Measurements from ENCODE around the gene COX6A1.

The COX6A1 gene

DNA sequence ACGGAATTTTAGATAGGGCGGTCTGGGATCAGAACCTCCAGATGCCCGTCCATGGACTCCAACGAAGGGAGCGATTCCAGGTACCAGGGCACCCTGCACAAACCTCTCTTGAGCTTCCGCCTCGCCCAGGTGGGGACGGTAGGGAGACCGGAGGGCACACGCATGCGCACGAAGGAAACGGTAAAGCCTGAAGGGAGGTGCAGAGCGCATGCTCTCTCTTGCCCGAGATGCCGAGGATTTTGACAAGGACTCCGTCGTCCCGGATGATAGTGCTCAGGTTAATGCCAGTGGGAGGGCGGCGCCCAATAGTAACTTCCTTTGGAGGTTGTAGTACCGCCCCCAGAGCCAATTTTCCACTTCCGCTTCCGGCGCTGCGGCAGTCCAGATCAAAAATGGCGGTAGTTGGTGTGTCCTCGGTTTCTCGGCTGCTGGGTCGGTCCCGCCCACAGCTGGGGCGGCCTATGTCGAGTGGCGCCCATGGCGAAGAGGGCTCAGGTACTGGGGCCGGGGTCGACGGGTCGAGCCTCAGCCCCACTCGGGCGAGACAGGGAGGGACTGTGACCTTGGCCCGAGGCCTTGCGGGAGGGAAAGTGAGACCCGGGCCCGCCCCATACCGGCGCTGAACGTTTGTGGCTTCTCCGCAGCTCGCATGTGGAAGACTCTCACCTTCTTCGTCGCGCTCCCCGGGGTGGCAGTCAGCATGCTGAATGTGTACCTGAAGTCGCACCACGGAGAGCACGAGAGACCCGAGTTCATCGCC, at the start of gene COX6A1:
COX6A1 (plus strand) TSS at position 379 of the 760 bp plus-strand sequence; CDS start at position 393, 14 bp downstream.
- DNase-seq = peak; percentile 100

DNA sequence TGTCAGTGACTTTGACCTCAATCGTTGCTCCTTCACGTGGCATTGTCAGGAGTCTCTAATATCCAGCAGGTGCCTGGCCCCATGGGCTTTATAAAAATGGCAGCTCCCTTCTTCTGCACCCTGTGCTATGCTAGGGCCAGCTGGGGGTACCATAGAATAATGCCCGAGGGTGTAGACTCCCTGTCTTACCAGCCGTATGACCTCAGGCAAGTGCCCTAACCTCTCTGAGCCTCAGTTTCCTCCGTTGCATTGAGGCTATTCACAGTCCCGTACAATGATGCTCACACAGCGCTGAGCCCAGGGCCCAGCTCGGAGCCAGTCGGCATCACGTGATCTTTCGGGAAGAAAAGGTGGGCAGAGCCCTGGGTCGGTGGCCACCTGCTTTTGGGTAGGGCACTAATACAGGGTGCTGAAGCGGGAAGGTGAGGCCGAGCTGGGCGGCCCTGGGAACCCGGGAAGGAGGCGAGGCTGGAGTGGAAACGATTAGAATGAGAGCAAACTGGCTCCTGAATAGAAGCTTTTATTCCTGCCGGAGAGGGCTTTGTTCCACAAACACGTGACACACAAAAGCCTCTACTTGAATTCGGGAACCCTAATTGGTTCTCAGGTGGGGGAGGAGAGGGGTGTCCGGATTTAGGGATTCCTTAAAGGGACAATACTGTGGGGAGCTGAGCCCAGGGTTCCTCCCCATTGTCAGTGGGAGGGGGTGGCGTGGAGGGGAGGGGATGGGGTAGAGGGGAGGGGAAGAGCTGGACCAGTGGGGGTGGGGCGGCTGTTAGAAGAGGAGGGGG, 49.0 kb upstream of the COX6A1 start:
- DNase-seq = no peak

DNA sequence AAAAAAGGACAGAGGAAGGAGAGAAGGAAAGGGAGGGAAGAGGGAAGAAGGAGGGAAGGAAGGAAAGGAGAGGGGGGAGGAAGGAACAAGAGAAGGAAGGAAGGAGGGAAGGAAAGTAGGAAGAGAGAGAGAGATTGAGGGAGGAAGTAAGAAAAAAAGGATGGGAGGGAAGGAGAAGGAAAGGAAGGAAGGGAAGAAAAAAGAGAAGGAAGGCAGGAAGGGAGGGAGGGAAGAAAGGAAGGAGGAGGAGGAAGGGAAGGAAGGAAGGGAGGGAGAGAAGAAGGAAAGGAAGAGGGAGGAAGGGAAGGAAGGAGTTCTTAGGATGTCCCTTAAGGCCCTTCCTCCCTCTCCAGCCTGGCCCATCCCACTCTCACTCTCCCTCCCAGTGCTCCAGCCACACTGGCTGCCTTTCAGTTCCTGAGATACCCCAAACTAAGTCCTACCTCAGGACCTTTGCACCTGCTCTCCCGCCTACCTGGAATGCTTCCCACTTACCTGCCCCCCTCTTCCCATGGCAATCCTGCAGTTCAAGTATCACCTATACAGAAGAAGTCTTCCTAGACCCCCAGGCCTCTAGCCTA, 47.3 kb upstream of the COX6A1 start:
- DNase-seq = no peak

DNA sequence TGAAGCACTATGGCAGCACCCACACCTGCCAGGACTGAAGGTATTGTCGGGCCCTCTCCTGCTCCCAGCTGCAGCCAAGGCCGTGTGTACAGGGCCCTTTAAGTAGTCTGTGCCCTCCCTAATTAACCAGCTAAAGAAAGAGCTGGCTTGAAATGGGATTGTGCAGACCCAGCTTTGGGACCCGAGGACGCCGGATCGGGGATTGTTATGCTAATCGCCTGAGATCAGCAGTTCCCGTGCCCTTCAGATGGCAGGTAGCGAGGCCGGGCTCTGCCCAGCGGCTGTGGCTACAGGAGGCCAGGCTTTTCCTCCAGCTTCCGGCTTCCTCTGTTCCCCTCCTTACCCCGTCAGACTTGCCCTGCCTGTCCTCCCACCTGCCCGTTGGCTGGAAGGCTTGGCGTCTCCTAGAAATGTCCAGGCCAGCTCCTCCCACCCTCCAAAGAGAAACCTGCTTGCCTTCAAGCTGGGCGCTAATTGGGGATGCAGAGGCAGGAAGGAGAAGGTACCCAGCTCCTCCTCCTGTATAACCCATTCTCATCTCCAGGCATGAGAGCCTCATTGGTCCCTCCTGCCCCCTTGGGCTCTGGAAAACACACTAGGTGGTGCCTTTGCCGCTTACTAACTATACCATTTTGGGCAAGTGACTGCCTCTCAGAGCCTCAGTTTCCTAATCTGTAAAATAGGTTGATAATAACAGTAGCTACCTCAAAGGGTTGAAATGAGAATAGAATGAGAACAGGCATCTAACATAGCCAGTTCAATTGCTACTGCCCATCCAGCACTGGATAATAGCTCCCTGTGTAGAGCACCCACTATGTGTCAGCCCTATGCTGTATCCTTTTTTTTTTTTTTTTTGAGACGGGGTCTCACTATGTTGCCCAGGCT, 43.2 kb upstream of the COX6A1 start:
- DNase-seq = peak; percentile 53 to 78

DNA sequence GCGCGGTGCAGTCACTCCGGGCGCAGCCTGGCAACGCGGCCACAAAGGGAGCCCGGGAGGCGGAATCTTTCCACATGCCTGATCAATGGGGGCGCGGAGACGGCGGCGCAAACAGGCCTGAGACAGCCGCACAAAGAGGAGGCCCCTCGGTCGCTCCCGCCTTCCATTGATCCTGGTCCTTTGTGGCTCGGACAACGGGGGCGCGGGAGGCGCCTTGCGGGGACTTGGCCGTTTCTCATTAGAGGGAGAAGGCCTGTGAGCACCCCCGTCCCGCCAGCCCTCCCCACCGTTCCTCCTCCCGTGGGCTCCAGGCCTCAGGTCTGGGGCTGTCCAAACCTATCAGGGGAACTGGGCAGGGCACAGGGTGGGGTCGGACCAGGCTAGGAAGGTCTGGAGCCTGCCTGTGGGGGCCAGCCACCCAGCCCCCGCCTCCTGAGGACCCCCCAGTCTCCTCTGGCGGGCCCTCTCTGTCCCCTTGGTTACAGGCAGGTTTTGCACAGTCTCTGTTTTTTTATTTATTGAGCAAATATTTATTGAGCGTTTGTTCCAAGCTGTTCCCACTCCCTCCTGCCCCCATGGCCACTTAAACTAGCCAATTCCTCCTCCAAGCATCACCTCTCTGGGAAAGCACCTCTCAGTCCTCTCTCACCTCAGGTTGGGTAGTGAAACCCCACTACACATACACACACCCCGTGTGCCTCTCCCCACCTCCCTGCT, 39.9 kb upstream of the COX6A1 start:
- DNase-seq = no peak

DNA sequence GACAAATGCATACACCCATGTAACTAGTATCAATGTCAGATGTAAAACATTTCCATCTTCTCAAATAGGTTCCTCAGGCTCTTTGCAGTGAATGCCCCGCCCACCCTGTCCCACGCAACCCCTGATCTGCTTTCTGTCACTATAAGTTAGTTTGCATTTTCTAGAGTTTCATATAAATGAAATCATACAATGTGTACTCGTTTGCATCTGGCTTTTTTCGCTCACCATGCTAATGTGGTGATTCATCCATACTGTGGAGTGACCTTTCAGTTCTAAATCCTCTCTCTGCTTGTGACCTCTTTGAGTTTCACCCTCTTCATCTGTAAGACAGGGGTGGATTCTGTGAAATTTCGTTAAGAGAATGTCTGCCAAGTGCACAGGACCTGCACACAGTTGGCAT, 38.4 kb upstream of the COX6A1 start:
- DNase-seq = no peak

DNA sequence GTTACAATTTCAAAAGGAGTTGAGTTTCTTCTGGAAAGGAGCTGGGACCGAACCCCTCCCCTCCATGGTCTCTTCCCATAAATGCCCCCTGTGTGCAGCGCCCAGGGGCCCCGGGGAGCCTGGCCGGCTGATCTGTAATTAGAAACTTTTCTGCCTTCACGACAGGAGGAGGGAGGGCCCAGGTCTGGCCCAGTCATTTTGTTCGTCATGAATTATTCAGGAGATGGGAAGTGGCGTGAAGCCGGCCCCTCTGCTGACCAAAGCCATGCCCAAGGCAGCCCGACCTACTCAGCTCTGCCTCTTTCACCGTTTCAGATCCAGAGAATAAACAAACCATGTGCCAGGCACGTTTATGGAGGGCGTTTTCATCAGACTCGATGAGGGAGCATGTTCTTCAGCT, 35.7 kb upstream of the COX6A1 start:
- DNase-seq = no peak

DNA sequence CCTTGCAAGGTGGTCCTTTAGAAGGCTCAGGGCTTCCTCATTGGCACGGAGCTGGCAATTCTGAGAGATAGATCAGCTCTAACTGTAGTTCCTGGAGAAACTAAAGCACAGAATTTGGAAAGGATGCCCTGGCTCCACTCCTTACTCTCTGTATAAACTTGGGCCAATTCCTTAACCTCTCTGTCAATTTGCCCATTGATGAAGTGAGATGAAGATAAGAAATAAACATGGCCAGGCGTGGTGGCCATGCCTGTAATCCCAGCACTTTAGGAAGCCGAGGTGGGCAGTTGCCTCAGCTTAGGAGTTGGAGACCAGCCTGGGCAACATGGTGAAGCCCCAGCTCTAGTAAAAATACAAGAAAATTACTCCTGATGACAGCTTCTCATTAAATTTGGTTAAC, 34.0 kb upstream of the COX6A1 start:
- DNase-seq = no peak

DNA sequence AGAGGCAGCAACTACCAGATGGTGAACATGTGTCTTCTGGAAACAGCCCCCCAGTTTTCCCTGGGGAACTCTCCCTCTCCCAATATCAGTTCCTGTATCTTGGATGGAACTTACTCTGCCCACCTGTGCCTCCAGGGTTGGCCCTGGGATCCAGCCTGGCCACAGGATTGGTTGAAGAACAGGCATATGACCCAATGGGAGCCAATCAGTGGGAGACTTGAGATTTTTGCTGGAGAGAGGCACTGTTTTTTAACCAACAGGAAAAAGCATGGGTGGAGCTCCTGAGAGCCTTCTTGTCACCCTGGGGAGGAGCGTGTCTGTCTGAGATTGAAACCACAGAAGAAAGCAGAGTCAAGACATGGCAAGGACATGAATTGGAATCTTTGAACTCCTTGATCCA, 33.6 kb upstream of the COX6A1 start:
- no peak for DNase-seq

DNA sequence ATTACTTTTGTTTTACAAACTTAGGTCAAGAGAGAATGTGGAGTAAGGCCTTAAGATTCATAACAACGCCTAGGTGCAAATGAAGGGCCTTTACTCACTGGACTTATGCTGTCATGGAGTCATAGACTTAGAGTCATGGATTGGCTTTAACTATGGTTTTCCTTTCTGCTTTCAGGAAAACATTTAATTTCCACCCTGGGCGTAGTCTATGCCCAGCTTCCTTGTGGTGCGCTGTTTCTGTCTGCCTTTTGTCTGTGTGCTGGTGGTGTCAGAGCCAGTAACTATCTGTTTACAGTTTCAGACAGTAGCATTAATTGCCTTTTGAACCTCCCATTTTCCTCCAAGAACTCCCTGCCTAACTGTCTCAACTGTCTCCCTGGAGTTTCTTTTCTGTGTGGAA, 31.8 kb upstream of the COX6A1 start:
- no peak for DNase-seq

DNA sequence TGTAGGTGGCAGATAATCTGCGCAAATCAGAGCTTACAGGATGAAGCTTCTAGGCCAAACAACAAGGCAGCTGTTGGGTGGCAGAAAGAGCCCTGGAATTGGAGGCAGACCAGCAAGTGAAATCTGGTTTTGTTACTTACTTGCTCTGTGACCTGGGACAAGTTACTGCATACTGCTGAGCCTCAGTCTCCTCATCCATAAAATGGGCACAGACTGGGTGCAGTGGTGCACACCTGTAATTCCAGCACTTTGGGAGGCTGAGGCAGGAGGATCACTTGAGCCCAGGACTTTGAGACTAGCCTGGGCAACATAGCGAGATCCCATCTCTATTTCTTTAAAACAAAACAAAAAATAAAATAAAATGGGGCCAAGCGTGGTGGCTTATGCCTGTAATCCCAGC, 31.4 kb upstream of the COX6A1 start:
- no peak for DNase-seq

DNA sequence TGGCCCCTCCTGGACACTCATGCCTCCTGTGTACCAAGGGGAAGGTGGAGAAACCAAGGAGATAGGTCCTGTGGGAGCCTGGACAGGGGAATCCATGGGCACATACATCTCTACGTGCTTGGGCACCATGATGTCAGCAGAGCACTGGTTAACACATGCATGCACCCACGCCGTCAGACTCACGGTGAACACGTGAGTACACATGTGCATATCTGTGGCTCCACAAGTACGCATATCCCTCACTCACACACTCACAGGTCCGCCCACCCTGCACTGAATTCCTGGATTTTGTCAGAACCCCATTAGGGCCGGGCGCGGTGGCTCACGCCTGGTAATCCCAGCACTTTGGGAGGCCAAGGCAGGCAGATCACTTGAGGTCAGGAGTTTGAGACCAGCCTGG, 29.1 kb upstream of the COX6A1 start:
- DNase-seq = no peak

DNA sequence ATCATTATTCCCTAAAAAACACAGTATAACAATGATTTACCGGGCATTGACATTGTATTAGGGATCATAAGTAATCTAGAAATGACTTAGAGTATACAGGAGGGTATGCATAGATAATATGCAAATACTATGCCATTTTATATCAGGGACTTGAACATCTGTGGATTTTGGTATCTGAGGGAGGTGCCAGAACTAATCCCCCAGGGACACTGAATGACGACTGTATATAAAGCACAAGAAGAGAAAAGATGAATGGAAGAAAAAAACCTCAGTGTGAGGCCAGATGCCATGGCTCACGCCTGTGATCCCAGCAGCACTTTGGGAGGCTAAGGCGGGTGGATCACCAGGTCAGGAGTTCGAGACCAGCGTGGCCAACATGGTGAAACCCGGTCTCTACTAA, 25.5 kb upstream of the COX6A1 start:
- DNase-seq = no peak

DNA sequence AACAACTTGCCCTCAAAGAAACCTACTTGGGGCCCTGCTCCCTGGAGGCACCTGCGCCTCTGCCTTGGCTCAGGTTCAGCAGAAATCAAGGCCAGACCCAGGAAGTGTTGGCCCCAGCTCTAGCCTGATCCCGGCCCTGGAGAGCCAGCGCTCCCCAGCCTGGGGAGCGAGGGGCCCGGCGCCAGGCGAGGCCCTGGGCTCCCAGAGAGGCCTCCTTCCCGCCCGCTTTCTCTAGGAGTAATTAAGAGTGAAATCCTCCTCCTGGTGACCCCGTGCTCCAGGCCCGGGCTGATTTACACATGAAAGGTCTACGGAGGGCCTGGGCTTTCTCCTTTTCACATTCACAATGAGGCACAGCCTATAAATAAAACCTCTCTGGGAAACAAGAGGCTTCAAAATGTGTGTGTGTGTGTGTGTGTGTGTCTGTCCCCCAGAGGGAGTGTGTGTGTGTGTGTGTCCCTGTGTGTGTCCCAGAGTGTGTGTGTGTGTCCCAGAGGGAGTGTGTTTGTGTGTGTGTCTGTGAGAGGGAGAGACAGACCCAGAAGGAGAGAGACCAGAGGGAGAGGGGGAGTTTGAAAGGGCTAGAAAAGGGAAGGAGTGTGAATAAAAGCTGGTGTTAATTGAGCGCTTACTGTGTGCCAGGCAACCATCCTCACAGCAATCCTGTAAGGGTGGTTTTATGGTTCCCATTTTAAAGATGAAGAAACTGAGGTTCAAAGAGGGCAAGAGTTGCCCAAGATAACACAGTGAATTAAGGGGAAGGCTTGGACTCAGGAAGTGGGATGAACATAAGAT, 23.8 kb upstream of the COX6A1 start:
- DNase-seq = peak in 1 of 2 experiments; percentile 55

DNA sequence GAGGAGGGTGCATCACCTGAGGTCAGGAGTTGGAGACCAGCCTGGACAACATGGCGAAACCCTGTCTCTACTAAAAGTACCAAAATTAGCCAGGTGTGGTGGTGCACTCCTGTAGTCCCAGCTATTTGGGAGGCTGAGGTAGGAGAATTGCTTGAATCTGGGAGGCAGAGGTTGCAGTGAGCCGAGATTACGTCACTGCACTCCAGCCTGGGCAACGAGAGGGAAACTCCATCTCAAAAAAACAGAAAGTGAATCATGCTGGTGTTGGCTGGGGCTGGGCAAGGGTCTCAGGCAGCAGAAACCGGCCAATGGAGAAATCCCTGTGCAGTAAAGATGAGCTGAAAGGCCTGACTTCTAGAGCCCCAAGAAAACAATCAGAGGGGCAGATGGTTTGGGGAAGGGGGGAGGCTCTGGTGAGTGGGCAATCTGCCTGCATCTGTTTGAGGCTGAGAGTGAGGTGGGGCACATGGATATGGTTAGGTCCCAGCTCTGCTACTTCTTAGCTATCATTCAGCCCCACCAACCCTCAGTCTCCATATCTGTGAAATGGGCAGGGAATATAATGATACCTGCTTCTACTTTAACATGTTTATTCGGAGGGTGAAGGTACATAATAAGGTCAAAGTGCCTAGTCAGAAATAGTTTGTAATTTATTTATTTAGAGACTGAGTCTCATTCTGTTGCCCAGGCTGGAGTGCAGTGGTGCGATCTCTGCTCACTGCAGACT, 21.3 kb upstream of the COX6A1 start:
- DNase-seq = no peak

DNA sequence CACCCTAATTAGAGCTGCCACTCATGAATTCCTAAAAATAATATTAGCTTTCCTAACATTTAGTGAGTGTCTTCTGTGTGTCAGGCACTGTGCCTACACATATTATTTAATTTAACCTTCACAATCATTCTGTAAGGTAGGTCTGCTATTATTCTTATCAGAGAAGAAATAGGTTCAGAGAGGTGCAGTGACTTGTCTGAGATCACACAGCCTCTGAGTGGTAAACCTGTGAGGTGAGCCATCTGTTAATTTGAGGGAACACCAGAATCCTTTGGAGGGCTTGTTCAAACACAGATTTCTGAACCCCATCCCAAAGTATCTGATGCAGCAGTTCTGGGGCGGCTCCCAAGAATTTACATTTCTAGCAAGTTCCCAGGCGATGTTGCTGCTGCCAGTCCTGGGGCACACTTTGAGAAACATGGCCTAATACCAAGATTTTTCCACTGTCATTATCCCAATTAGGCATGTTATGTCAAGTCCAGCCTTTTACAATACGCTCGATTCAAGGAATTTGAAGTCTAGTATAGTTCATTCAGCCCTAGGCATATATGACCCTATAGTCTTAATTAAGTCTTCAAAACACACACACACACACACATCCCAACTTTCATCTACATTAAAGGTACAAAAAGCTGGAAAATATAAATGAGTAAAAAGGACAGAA, 19.9 kb upstream of the COX6A1 start:
- no peak for DNase-seq

DNA sequence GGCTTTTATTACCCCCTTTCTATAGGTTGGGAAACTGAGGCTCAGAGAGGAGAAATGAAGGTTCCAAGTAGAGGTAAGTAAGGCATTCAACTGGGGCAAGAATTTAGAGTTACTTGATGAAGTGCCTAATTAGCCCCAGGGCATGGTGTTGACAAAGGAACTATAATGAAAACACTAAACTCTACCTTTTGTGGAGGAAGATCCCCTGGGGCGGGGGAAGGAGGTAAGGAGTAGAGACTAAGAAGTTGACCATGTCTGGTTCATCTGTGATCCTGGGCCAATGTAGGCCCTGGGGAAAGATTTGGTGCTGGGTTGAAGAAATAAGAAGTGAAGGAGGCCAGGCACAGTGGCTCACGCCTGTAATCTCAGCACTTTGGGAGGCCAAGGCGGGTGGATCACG, 16.2 kb upstream of the COX6A1 start:
- DNase-seq = no peak

DNA sequence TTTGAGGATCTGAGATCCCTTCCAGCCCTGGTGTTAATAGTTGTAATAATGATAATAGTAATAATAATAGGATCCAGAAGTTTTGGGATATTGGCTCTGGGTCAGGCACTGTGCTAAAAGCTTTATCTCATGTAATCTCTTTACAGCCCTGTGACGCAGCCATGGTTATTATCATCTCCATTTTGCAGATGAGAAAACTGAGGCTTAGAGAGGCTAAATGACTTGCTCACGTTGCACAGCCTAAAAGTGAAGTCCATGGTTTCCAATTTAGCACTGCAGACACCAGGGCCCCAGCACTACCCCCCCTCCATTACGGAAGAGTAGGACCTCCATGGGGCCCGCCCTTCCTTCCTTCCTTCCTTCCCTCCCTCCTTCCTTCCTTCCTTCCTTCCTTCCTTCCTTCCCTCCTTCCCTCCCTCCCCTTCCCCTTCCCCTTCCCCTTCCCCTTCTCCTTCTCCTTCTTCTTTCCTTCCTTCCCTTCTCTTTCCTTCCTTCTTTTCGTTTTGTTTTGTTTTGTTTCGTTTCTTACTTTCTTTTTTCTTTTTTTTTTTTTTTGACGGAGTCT, 14.9 kb upstream of the COX6A1 start:
- DNase-seq = no peak

DNA sequence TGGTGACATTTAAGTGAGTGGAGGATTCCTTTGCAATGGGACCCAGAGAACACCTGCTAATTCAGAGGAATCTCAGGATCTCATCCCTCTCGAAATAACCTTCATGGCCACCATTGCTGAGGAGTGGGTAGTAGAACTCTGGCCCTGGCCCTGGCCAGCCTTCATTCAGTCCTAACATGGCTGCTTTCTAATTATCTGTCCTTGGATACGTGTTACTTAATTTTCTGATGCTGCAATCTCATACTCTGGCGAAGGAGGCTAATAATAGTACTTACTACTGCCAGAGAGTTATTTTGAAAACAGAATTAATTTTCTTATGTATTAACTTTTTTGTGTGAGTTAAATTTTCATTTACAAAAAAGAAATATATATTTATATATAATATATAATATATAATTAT, 12.1 kb upstream of the COX6A1 start:
- DNase-seq = no peak
